GM12874 (cell line): ENCODE measurements around the gene HADHA.

Experiments
- CTCF ChIP-seq: IDR thresholded peaks from 2 replicates; pipeline ENCODE4 v1.5.1; 2011; ENCODE audit warnings: low read depth, mild to moderate bottlenecking, control low read depth, low read length, moderate library complexity; ENCODE audit not compliant: insufficient read depth

HADHA gene

GRCh38 chr2:26197516-26197915, 46.9 kb downstream of the HADHA start:
- no peak for TF ChIP-seq CTCF

- no peak for TF ChIP-seq CTCF
These were observed 47.6 kb downstream of the HADHA start for GRCh38 chr2:26196683-26197418.

- no peak for TF ChIP-seq CTCF
These were observed 49.1 kb downstream of the HADHA start for GRCh38 chr2:26195040-26195984.

GRCh38 chr2:26193578-26194231, 50.7 kb downstream of the HADHA start:
- TF ChIP-seq CTCF = no peak

- no peak for TF ChIP-seq CTCF
These were observed 52.9 kb downstream of the HADHA start for GRCh38 chr2:26191316-26192159.

- no peak for TF ChIP-seq CTCF
These were observed 54.1 kb downstream of the HADHA start for GRCh38 chr2:26190369-26190768.

- TF ChIP-seq CTCF = no peak
These were observed 54.7 kb downstream of the HADHA start for GRCh38 chr2:26189751-26190150.
